H9 (cell line): ENCODE results near the gene SGO2. TPM values are rescaled to one million over a fixed set of nuclear protein-coding genes. Genes with fewer than 3 reads are reported as not detected.

ENCODE experiments used
- DNase-seq: peaks from one replicate; pipeline ENCODE4 v3.0.0-alpha.2; 2017
- H2AFZ ChIP-seq: one replicate; pipeline ENCODE4 v1.6.1; 2013; ENCODE audit warnings: mild to moderate bottlenecking, low read length, control low read depth, moderate library complexity
- H2AK5ac ChIP-seq: 2 replicates; pipeline ENCODE4 v1.6.1; 2013; ENCODE audit warnings: low read length, control low read depth, mixed read lengths; ENCODE audit not compliant: insufficient read length
- H2BK120ac ChIP-seq: one replicate; pipeline ENCODE4 v1.6.1; 2013; ENCODE audit warnings: low read depth, mild to moderate bottlenecking, low read length, control low read depth, inconsistent platforms; ENCODE audit not compliant: poor library complexity, severe bottlenecking
- H2BK12ac ChIP-seq: 2 replicates; pipeline ENCODE4 v1.6.1; 2013; ENCODE audit warnings: low read length, control low read depth, mixed read lengths, low read depth; ENCODE audit not compliant: insufficient read length
- H2BK15ac ChIP-seq: 2 replicates; pipeline ENCODE4 v1.6.1; 2013; ENCODE audit warnings: low read depth, low read length, control low read depth
- H2BK20ac ChIP-seq: one replicate; pipeline ENCODE4 v1.6.1; 2013; ENCODE audit warnings: low read depth, mild to moderate bottlenecking, low read length, control low read depth, inconsistent platforms; ENCODE audit not compliant: poor library complexity, severe bottlenecking
- H2BK5ac ChIP-seq: 2 replicates; pipeline ENCODE4 v1.6.1; 2013; ENCODE audit warnings: low read length, control low read depth, mixed read lengths; ENCODE audit not compliant: insufficient read length
- H3K14ac ChIP-seq: 2 replicates; pipeline ENCODE4 v1.6.1; 2013; ENCODE audit warnings: low read length, control low read depth; ENCODE audit not compliant: insufficient read depth
- H3K18ac ChIP-seq: 2 replicates; pipeline ENCODE4 v1.6.1; 2013; ENCODE audit warnings: low read depth, mild to moderate bottlenecking, mixed read lengths, low read length, control low read depth; ENCODE audit not compliant: insufficient read length
- H3K23ac ChIP-seq: 2 replicates; pipeline ENCODE4 v1.6.1; 2013; ENCODE audit warnings: low read length, control low read depth, mixed read lengths, low read depth; ENCODE audit not compliant: insufficient read length
- H3K23me2 ChIP-seq: 2 replicates; pipeline ENCODE4 v1.6.1; 2013; ENCODE audit warnings: low read depth, mild to moderate bottlenecking, mixed read lengths, low read length, control low read depth; ENCODE audit not compliant: insufficient read length, poor library complexity, severe bottlenecking
- H3K27ac ChIP-seq: 2 replicates; pipeline ENCODE4 v1.5.1; 2013; ENCODE audit warnings: low read length, control low read depth, mixed read lengths, low read depth; ENCODE audit not compliant: insufficient read length
- H3K27me3 ChIP-seq: 2 replicates; pipeline ENCODE4 v1.6.1; 2013; ENCODE audit warnings: low read length, control low read depth, inconsistent platforms; ENCODE audit not compliant: insufficient read depth
- H3K4ac ChIP-seq: 2 replicates; pipeline ENCODE4 v1.6.1; 2013; ENCODE audit warnings: low read depth, mild to moderate bottlenecking, control low read depth, inconsistent platforms, low read length, moderate library complexity
- H3K4me1 ChIP-seq: 2 replicates; pipeline ENCODE4 v1.6.1; 2013; ENCODE audit warnings: low read length, control low read depth, inconsistent platforms; ENCODE audit not compliant: insufficient read depth
- H3K4me2 ChIP-seq: 2 replicates; pipeline ENCODE4 v1.6.1; 2013; ENCODE audit warnings: low read length, control low read depth, mixed read lengths; ENCODE audit not compliant: insufficient read length, insufficient read depth
- H3K56ac ChIP-seq: 2 replicates; pipeline ENCODE4 v1.6.1; 2013; ENCODE audit warnings: low read depth, mild to moderate bottlenecking, mixed read lengths, low read length, control low read depth; ENCODE audit not compliant: insufficient read length
- H3K79me1 ChIP-seq: 2 replicates; pipeline ENCODE4 v1.6.1; 2013; ENCODE audit warnings: low read depth, mild to moderate bottlenecking, moderate library complexity, low read length, control low read depth, inconsistent platforms; ENCODE audit not compliant: insufficient read depth, poor library complexity, severe bottlenecking
- H3K79me2 ChIP-seq: 2 replicates; pipeline ENCODE4 v1.6.1; 2013; ENCODE audit warnings: low read length, control low read depth, inconsistent platforms; ENCODE audit not compliant: insufficient read depth
- H3K9ac ChIP-seq: 2 replicates; pipeline ENCODE4 v1.6.1; 2013; ENCODE audit warnings: low read length, control low read depth, mixed read lengths; ENCODE audit not compliant: insufficient read length; ENCODE audit errors: extremely low read depth
- H3K9me3 ChIP-seq: one replicate; pipeline ENCODE4 v1.6.1; 2013; ENCODE audit warnings: low read depth, low read length, inconsistent platforms; ENCODE audit not compliant: control insufficient read depth
- H3T11ph ChIP-seq: one replicate; pipeline ENCODE4 v1.6.1; 2013; ENCODE audit warnings: mild to moderate bottlenecking, low read length, control low read depth, inconsistent platforms
- H4K20me1 ChIP-seq: one replicate; pipeline ENCODE4 v1.6.1; 2013; ENCODE audit not compliant: control insufficient read depth, insufficient read length, insufficient read depth
- H4K5ac ChIP-seq: 2 replicates; pipeline ENCODE4 v1.6.1; 2013; ENCODE audit warnings: low read depth, mild to moderate bottlenecking, mixed read lengths, low read length, control low read depth; ENCODE audit not compliant: insufficient read length
- H4K8ac ChIP-seq: replicated peaks from 2 replicates; pipeline ENCODE4 v1.6.1; 2013; ENCODE audit warnings: low read length, control low read depth, mixed read lengths, low read depth; ENCODE audit not compliant: insufficient read length
- H4K91ac ChIP-seq: 2 replicates; pipeline ENCODE4 v1.6.1; 2013; ENCODE audit warnings: low read depth, mild to moderate bottlenecking, moderate library complexity, mixed read lengths, low read length, control low read depth; ENCODE audit not compliant: insufficient read length
- H3K27ac Mint-ChIP-seq, 3 experiments: 2 replicates in 2 of 3; 3 replicates in 1 of 3; pipeline ENCODE4 v1.8.0; 2020 to 2021; ENCODE audit warnings: mixed read lengths in 3 of 3, mild to moderate bottlenecking in 1 of 3, moderate library complexity in 1 of 3
- H3K27me3 Mint-ChIP-seq: 2 replicates; pipeline ENCODE4 v1.8.0; 2021; ENCODE audit warnings: low read depth, mild to moderate bottlenecking, moderate library complexity, mixed read lengths
- H3K36me3 Mint-ChIP-seq, 3 experiments: 2 replicates in 2 of 3; 3 replicates in 1 of 3; pipeline ENCODE4 v1.8.0; 2020 to 2021; ENCODE audit warnings: low read depth in 3 of 3, mixed read lengths in 3 of 3; ENCODE audit not compliant: insufficient read depth in 1 of 3
- H3K4me1 Mint-ChIP-seq, 2 experiments: 2 replicates each; pipeline ENCODE4 v1.8.0; 2020; ENCODE audit warnings: mixed read lengths in 2 of 2
- H3K4me3 Mint-ChIP-seq, 2 experiments: 2 replicates in 1 of 2; 3 replicates in 1 of 2; pipeline ENCODE4 v1.8.0; 2020 to 2021; ENCODE audit warnings: mild to moderate bottlenecking in 2 of 2, mixed read lengths in 2 of 2, moderate library complexity in 1 of 2
- H3K9me3 Mint-ChIP-seq, 2 experiments: 2 replicates in 1 of 2; 3 replicates in 1 of 2; pipeline ENCODE4 v1.8.0; 2020; ENCODE audit warnings: mild to moderate bottlenecking in 2 of 2, mixed read lengths in 2 of 2, moderate library complexity in 1 of 2
- CTCF ChIP-seq: fragments of 200-600 bp; sonication (generic); conservative IDR thresholded peaks from 3 replicates; pipeline ENCODE4 v1.8.0; 2021; ENCODE audit warnings: antibody characterized with exemption, mild to moderate bottlenecking
- WGBS: extraction: QIAGEN DNeasy Blood & Tissue Kit; methylation state at CpG from one replicate; pipeline ENCODE4 v1.1.7; 2013; ENCODE audit warnings: missing lambda C conversion rate, low lambda C conversion rate, mixed read lengths; ENCODE audit not compliant: insufficient read length; ENCODE audit errors: extremely low coverage; 5-methylcytosine and 5-hydroxymethylcytosine counted together
- total RNA-seq: library from RNA; stranded (reverse); gene quantifications from 2 replicates; pipeline ENCODE4 v1.2.1, GENCODE V29; 2021

SGO2 gene
- total RNA-seq, 1 experiment from 2014 or later, result 25.6 TPM

GRCh38 chr2:200615247-200615646 lies 89.2 kb downstream of the SGO2 start:
- Histone ChIP-seq H2BK20ac (no peak overlapping the region), H3K18ac (no peak overlapping the region), H3T11ph (no peak overlapping the region), H3K23me2 (no peaks in the 10 kb centered on the region), H3K23ac (no peak overlapping the region), H3K79me2 (no peaks in the 10 kb centered on the region), H3K27me3 (no peaks in the 10 kb centered on the region), H2BK120ac (no peak overlapping the region), H3K4ac (no peak overlapping the region), H4K8ac (no peak overlapping the region), H4K5ac (no peak overlapping the region), H3K56ac (no peak overlapping the region), H2AFZ (no peak overlapping the region), H3K79me1 (no peaks in the 10 kb centered on the region), H3K4me2 (no peak overlapping the region), H2BK12ac (no peak overlapping the region), H4K20me1 (no peaks in the 10 kb centered on the region), H2BK5ac (no peak overlapping the region), H2BK15ac (no peak overlapping the region), H3K4me1 (no peaks in the 10 kb centered on the region), H3K27ac (no peak overlapping the region), H4K91ac (no peak overlapping the region), H3K14ac (no peak overlapping the region), H3K9ac (no peak overlapping the region), H3K9me3 (no peaks in the 10 kb centered on the region), H2AK5ac (no peak overlapping the region)
- no peaks in the 10 kb centered on the region for H3K9me3 Mint-ChIP-seq
- H3K27ac Mint-ChIP-seq, result no peak overlapping the region
- DNase-seq, result no peak
- H3K27me3 Mint-ChIP-seq, result no peaks in the 10 kb centered on the region
- no peak for TF ChIP-seq CTCF
- no CpG with 5 or more reads among the region's 1 CpG for WGBS
- no peak overlapping the region for H3K4me3 Mint-ChIP-seq
- no peaks in the 10 kb centered on the region for H3K36me3 Mint-ChIP-seq
- H3K4me1 Mint-ChIP-seq, result no peaks in the 10 kb centered on the region
